ENCODE data around the gene ENGASE.

The ENGASE gene

DNA sequence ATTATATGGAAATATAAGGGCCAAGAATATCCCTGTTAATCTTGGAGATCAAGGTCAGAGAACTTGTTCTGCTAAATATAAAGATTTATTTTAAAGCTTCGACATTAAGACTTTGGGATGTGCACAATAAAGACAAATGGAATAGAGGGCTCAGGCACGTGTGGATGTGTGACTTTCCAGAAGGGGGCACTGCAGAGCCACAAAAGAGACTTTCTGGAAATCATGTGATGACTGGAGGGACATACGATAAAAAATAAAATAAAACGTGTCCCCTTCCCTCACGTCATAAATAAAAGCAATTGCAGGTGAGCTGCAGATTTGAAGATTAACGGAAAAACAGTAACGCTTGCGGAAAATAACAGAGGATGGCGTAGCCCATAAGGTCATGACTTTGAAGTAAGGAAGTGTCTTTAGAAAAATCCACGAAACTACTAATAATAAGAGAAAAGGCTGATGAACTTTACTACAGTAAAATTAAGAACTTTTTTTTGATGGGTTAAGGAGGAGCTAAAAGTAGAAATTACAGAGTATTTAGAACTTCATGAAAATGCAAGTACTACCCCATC is 9.4 kb upstream of the ENGASE start:
- no peak overlapping the region for H3K4me3 ChIP-seq (ENCODE audit: control insufficient read depth, low read depth, low read length)
- TF ChIP-seq, protein P1, sequence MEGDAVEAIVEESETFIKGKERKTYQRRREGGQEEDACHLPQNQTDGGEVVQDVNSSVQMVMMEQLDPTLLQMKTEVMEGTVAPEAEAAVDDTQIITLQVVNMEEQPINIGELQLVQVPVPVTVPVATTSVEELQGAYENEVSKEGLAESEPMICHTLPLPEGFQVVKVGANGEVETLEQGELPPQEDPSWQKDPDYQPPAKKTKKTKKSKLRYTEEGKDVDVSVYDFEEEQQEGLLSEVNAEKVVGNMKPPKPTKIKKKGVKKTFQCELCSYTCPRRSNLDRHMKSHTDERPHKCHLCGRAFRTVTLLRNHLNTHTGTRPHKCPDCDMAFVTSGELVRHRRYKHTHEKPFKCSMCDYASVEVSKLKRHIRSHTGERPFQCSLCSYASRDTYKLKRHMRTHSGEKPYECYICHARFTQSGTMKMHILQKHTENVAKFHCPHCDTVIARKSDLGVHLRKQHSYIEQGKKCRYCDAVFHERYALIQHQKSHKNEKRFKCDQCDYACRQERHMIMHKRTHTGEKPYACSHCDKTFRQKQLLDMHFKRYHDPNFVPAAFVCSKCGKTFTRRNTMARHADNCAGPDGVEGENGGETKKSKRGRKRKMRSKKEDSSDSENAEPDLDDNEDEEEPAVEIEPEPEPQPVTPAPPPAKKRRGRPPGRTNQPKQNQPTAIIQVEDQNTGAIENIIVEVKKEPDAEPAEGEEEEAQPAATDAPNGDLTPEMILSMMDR (IDR thresholded peaks at IDR 0.05; ENCODE audit: control insufficient read depth, insufficient read depth, low read depth, low read length, missing control alignments): peak; percentile 58
- no peak for DNase-seq (ENCODE audit: low read depth)

DNA sequence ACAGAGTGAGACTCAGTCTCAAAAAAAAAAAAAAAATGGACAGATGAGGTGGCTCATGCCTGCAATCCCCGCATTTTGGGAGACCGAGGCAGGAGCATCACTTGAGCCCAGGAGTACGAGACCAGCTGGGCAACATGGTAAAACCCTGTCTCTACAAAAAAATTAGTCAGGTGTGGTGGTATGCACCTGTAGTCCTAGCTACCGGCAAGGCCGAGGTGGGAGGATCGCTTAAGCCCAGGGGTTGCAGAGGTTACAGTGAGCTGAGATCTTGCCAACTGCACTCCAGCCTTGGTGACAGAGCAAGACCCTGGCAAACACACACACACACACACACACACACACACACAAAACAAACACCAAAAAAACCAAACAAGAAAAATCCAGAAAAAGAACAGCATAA is 7.7 kb upstream of the ENGASE start:
- no peak overlapping the region for H3K4me3 ChIP-seq (ENCODE audit: control insufficient read depth, low read depth, low read length)
- no peak for DNase-seq (ENCODE audit: low read depth)
- TF ChIP-seq, protein P1 (IDR thresholded peaks at IDR 0.05; ENCODE audit: control insufficient read depth, insufficient read depth, low read depth, low read length, missing control alignments): no peak

- TF ChIP-seq, protein P1 (IDR thresholded peaks at IDR 0.05; ENCODE audit: control insufficient read depth, insufficient read depth, low read depth, low read length, missing control alignments): no peak
- no peak for DNase-seq (ENCODE audit: low read depth)
- H3K4me3 ChIP-seq (ENCODE audit: control insufficient read depth, low read depth, low read length): no peak overlapping the region
Measured at GRCh38 chr17:79070266-79070880, 4.3 kb upstream of the ENGASE start.

DNA sequence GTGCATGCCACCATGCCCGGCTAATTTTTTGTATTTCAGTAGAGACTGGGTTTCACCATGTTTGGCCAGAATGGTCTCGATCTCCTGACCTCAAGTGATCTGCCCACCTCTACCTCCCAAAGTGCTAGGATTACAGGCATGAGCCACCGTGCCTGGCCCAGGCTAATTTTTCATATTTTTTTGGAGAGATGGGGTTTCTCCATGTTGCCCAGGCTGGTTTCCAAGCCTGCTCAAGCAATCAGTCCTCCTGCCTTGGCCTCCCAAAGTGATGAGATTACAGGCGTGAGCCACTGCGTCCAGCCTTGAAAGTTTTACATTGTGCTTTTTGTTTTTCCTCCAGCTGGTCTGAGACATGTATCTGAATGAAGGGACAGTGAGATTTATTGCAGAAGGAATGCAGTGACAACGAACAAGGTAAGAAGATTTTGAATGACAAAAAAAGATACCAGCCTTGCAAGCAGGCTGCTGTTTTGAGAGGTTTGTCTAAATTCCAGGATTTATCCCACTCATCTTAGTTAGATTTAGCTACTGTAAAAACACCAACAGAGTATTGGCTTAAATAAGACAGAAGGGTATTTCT is 3.4 kb upstream of the ENGASE start:
- H3K4me3 ChIP-seq (ENCODE audit: control insufficient read depth, low read depth, low read length): no peak overlapping the region
- TF ChIP-seq, protein P1 (IDR thresholded peaks at IDR 0.05; ENCODE audit: control insufficient read depth, insufficient read depth, low read depth, low read length, missing control alignments): no peak
- no peak for DNase-seq (ENCODE audit: low read depth)

DNA sequence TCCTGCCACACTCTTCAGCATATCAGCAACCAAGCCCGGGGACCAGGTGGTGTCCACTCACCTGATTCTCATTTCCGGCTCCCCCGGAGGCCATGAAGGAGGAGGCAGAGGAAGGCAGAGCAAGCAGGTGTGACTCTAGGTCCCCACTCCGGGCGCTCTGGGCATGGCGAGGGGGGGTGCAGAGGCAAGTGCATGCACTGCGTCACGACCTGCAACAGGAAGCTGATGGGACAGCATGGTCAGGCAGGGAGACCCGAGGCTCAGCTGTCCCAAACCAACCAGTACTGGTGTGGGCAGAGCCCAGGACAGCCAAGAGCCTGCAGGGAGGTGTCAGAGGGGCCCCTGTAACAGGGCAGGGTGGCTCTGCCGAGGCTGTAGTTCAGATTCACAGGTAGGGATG is 2.1 kb upstream of the ENGASE start:
- DNase-seq (ENCODE audit: low read depth): no peak
- no peak overlapping the region for H3K4me3 ChIP-seq (ENCODE audit: control insufficient read depth, low read depth, low read length)
- TF ChIP-seq, protein P1 (IDR thresholded peaks at IDR 0.05; ENCODE audit: control insufficient read depth, insufficient read depth, low read depth, low read length, missing control alignments): no peak

DNA sequence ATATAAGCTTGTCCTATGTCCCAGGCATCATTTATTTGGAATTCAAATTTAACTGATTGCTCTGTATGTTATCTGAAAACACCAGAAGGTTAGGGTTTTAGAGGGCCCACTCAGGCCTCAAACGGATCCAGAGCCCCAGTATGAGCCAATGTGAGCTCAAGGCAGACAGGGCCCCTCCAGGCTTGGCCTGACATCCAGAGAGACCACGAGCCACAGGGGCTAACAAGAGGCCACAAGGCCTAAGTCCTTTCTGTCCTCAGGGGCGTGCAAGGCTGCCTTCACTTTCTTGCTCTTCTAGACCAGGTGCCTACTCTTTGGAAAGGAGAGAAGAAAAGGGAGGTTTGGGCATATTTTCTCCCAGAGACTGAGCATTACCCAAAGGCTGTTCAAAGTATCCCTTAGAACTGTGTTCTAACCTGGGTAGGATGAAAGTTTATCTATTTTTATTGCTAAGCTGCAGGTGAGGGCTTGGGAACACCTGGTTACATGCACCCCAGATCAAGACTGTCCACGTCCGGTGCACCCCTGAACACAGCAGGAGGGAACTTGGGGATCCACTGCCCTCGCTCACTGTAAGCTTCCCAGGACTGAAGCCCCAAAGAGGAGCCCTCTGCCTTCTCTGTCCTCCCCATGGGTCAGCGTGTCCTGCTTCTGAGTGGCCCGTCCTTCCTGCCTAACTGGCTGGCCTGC is 1.5 kb upstream of the ENGASE start:
- no peak overlapping the region for H3K4me3 ChIP-seq (ENCODE audit: control insufficient read depth, low read depth, low read length)
- TF ChIP-seq, protein P1 (IDR thresholded peaks at IDR 0.05; ENCODE audit: control insufficient read depth, insufficient read depth, low read depth, low read length, missing control alignments): no peak

More for the DNA sequence above, 1.5 kb upstream of the ENGASE start:
- DNase-seq (ENCODE audit: low read depth): no peak
